DND-41 (cell line): ENCODE measurements around the gene CFAP70.

Experiments
- ATAC-seq: fragments of 200-7000 bp; cut with Tn5 transposase; 3 replicates; pipeline ENCODE4 v1.9.1; 2021; ENCODE audit warnings: low read depth; ENCODE audit not compliant: insufficient read depth
- DNase-seq: peaks from one replicate; pipeline ENCODE4 v3.0.0-alpha.2; 2020
- H2AFZ ChIP-seq: 2 replicates; pipeline ENCODE4 v1.6.0; 2012; ENCODE audit warnings: low read depth, low read length
- H3K27ac ChIP-seq: 2 replicates; pipeline ENCODE4 v1.5.1; 2012; ENCODE audit warnings: low read length, inconsistent platforms
- H3K27me3 ChIP-seq: fragments of 200-600 bp; sonication (generic); 2 replicates; pipeline ENCODE4 v1.6.0; 2012; ENCODE audit warnings: low read length, mild to moderate bottlenecking, inconsistent platforms; ENCODE audit not compliant: insufficient read depth, poor library complexity
- H3K36me3 ChIP-seq: 2 replicates; pipeline ENCODE4 v1.5.1; 2012; ENCODE audit warnings: low read length, inconsistent platforms; ENCODE audit not compliant: insufficient read depth
- H3K4me1 ChIP-seq: 2 replicates; pipeline ENCODE4 v1.5.1; 2012; ENCODE audit warnings: mild to moderate bottlenecking, low read length; ENCODE audit not compliant: insufficient read depth
- H3K4me2 ChIP-seq: 2 replicates; pipeline ENCODE4 v1.6.0; 2012; ENCODE audit warnings: mild to moderate bottlenecking, moderate library complexity, low read length, inconsistent platforms; ENCODE audit not compliant: insufficient read depth
- H3K4me3 ChIP-seq, 2 experiments: fragments of 200-600 bp in 1 of 2; shearing (Covaris generic) in 1 of 2; 2 replicates each; pipeline ENCODE4 v1.5.1; 2012 to 2016; ENCODE audit warnings: inconsistent platforms in 2 of 2, low read length in 2 of 2, mild to moderate bottlenecking in 2 of 2, low read depth in 1 of 2, moderate library complexity in 1 of 2
- H3K79me2 ChIP-seq: 2 replicates; pipeline ENCODE4 v1.6.0; 2012; ENCODE audit warnings: low read length, inconsistent platforms; ENCODE audit not compliant: insufficient read depth
- H3K9ac ChIP-seq: 2 replicates; pipeline ENCODE4 v1.6.0; 2012; ENCODE audit warnings: low read depth, mild to moderate bottlenecking, inconsistent platforms, low read length, moderate library complexity
- H3K9me3 ChIP-seq: 2 replicates; pipeline ENCODE4 v1.5.1; 2012; ENCODE audit warnings: low read length, moderate library complexity, mild to moderate bottlenecking, inconsistent platforms; ENCODE audit not compliant: insufficient read depth, severe bottlenecking
- H4K20me1 ChIP-seq: 2 replicates; pipeline ENCODE4 v1.6.0; 2012; ENCODE audit warnings: low read length; ENCODE audit not compliant: insufficient read depth
- EZH2 ChIP-seq: IDR thresholded peaks from 3 replicates; pipeline ENCODE4 v1.6.1; 2012; ENCODE audit warnings: borderline replicate concordance, low read depth, mild to moderate bottlenecking, moderate library complexity, low read length, inconsistent platforms; ENCODE audit not compliant: severe bottlenecking
- TF ChIP-seq, protein P1 (sequence below): IDR thresholded peaks from 2 replicates; pipeline ENCODE4 v1.5.1; 2012; ENCODE audit warnings: borderline replicate concordance, low read length, moderate library complexity, mild to moderate bottlenecking; ENCODE audit not compliant: poor library complexity, severe bottlenecking; ENCODE audit errors: extremely low read depth

The CFAP70 gene

GRCh38 chr10:73287441-73287840, 71.2 kb downstream of the CFAP70 start:
- Histone ChIP-seq H3K4me3 (no peak overlapping the region), H3K36me3 (no peaks in the 10 kb centered on the region), H4K20me1 (no peaks in the 10 kb centered on the region), H3K9ac (no peak overlapping the region), H2AFZ (no peak overlapping the region), H3K4me1 (no peaks in the 10 kb centered on the region), H3K27ac (no peak overlapping the region), H3K27me3 (no peaks in the 10 kb centered on the region), H3K9me3 (no peaks in the 10 kb centered on the region), H3K4me2 (no peak overlapping the region), H3K79me2 (no peaks in the 10 kb centered on the region)
- DNase-seq = no peak
- ATAC-seq = no peak
- no peak for TF ChIP-seq EZH2
- TF ChIP-seq, protein P1, sequence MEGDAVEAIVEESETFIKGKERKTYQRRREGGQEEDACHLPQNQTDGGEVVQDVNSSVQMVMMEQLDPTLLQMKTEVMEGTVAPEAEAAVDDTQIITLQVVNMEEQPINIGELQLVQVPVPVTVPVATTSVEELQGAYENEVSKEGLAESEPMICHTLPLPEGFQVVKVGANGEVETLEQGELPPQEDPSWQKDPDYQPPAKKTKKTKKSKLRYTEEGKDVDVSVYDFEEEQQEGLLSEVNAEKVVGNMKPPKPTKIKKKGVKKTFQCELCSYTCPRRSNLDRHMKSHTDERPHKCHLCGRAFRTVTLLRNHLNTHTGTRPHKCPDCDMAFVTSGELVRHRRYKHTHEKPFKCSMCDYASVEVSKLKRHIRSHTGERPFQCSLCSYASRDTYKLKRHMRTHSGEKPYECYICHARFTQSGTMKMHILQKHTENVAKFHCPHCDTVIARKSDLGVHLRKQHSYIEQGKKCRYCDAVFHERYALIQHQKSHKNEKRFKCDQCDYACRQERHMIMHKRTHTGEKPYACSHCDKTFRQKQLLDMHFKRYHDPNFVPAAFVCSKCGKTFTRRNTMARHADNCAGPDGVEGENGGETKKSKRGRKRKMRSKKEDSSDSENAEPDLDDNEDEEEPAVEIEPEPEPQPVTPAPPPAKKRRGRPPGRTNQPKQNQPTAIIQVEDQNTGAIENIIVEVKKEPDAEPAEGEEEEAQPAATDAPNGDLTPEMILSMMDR = no peak

DNA sequence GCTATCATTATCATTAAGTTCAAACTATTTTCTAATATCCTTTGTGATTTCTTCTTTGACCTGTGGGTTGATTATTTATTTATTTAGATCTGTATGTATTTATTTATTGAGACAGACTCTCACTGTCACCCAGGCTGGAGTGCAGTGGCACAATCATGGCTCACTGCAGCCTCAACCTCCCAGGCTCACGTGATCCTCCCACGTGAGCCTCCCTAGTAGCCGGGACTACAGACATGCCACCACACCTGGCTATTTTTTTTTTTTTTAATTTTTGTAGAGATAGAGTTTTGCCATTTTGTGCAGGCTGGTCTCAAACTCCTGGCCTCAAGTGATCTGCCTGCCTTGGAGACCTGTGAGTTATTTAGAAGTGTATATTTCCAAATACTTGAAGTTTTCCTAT, 77.6 kb downstream of the CFAP70 start:
- no peaks in the 10 kb centered on the region for H3K79me2 ChIP-seq
- H4K20me1 ChIP-seq = no peaks in the 10 kb centered on the region
- no peak overlapping the region for H2AFZ ChIP-seq
- no peaks in the 10 kb centered on the region for H3K36me3 ChIP-seq
- H3K27me3 ChIP-seq = no peaks in the 10 kb centered on the region
- no peaks in the 10 kb centered on the region for H3K9me3 ChIP-seq
- ATAC-seq = no peak
- DNase-seq = no peak
- no peak overlapping the region for H3K4me3 ChIP-seq
- H3K4me2 ChIP-seq = no peak overlapping the region
- no peak overlapping the region for H3K9ac ChIP-seq
- TF ChIP-seq, protein P1 = no peak
- TF ChIP-seq EZH2 = no peak
- H3K4me1 ChIP-seq = no peaks in the 10 kb centered on the region
- no peak overlapping the region for H3K27ac ChIP-seq

DNA sequence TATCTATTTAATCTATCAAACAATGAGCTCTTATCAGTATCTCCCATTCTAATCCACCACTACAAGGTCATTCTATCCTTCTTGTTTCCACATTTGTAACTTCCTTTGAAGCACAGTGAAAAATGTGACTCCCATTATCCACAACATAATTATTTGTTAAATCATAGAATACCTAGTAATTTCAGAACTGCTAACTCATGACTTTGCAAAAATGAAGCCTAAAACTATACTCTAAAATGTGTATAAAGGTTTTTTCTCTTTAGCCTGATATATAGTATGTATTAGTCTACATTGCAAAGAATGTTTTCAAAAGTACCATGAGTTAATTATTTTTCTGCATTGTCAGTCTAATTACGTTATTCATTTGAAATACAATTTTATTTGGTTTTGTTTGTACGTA, 94.2 kb downstream of the CFAP70 start:
- no peak overlapping the region for H3K27ac ChIP-seq
- H3K4me1 ChIP-seq = no peaks in the 10 kb centered on the region
- no peak overlapping the region for H3K4me2 ChIP-seq
- peaks cover 4% of the 10 kb centered on the region for H3K27me3 ChIP-seq
- no peaks in the 10 kb centered on the region for H3K79me2 ChIP-seq
- no peak overlapping the region for H3K9ac ChIP-seq
- H2AFZ ChIP-seq = no peak overlapping the region
- DNase-seq (no peak), ATAC-seq (no peak)
- TF ChIP-seq EZH2 = no peak
- TF ChIP-seq, protein P1 = no peak
- no peaks in the 10 kb centered on the region for H4K20me1 ChIP-seq
- H3K36me3 ChIP-seq = no peaks in the 10 kb centered on the region
- H3K9me3 ChIP-seq = peaks cover 3% of the 10 kb centered on the region
- H3K4me3 ChIP-seq = no peak overlapping the region
